GM13977 (cell line): Measurements from ENCODE around the gene SLC7A6.

Source experiments
- DNase-seq: peaks from one replicate; pipeline ENCODE4 v3.0.0; 2012; ENCODE audit warnings: low spot score
- in situ Hi-C: fragments of 300-500 bp; cut with MboI; formaldehyde crosslinking; loops from one replicate; pipeline ENCODE4 v1.12.0; 2022; ENCODE audit warnings: low sequenced_read_pairs, low pct_unique_long_range_greater_than_20kb, mixed read lengths, inconsistent platforms; ENCODE audit not compliant: unreplicated experiment
- TF ChIP-seq, protein P1 (sequence below): IDR thresholded peaks from 2 replicates; pipeline ENCODE4 v1.5.1; 2012; ENCODE audit warnings: mild to moderate bottlenecking, control low read depth; ENCODE audit not compliant: insufficient read depth; ENCODE audit errors: extremely low read depth, missing control alignments

The SLC7A6 gene

DNA sequence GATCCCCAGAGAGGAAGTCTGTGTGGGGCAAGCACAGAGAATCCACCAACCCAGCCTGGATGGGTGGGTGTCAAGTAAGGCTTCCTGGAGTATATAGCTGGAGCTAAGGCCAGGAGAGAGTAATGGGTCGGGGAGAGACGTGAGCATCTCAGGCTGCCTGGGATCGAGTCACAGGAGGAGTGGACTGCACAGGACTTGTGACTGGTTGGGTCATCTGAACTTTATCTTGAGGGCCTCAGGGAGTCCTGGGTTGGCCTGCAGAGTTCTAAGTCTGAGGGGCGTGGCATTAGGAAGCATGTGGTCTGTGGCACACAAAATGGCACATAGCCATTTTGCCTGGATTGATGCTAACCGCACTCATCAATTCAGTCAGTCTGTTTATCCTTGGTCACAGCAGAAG is 17.7 kb upstream of the SLC7A6 start:
- in situ Hi-C loops, result no loop called here
- TF ChIP-seq, protein P1, sequence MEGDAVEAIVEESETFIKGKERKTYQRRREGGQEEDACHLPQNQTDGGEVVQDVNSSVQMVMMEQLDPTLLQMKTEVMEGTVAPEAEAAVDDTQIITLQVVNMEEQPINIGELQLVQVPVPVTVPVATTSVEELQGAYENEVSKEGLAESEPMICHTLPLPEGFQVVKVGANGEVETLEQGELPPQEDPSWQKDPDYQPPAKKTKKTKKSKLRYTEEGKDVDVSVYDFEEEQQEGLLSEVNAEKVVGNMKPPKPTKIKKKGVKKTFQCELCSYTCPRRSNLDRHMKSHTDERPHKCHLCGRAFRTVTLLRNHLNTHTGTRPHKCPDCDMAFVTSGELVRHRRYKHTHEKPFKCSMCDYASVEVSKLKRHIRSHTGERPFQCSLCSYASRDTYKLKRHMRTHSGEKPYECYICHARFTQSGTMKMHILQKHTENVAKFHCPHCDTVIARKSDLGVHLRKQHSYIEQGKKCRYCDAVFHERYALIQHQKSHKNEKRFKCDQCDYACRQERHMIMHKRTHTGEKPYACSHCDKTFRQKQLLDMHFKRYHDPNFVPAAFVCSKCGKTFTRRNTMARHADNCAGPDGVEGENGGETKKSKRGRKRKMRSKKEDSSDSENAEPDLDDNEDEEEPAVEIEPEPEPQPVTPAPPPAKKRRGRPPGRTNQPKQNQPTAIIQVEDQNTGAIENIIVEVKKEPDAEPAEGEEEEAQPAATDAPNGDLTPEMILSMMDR, result no peak

DNA sequence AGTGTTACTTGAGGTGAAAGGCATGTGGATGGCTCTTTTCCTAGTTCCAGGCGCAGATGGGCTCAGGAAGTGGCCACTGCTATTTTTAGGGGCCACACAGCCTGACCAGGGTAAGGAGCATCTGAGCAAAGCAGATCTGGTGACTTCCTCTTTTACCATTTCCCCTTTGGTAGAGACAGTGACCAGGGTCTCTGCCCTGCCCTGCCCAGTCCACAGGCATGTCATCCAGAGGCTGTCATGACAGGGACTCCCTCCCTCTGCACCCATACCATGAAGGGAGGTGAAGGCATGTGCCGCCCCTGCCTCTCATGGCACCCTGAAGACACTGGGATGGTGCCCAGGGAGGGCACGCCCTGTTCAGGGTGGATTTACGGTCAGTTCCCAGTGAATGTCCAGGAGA is 16.9 kb upstream of the SLC7A6 start:
- no peak for DNase-seq
- in situ Hi-C loops, result no loop called here
- TF ChIP-seq, protein P1, result no peak

More for the DNA sequence above, 17.7 kb upstream of the SLC7A6 start:
- no peak for DNase-seq

DNA sequence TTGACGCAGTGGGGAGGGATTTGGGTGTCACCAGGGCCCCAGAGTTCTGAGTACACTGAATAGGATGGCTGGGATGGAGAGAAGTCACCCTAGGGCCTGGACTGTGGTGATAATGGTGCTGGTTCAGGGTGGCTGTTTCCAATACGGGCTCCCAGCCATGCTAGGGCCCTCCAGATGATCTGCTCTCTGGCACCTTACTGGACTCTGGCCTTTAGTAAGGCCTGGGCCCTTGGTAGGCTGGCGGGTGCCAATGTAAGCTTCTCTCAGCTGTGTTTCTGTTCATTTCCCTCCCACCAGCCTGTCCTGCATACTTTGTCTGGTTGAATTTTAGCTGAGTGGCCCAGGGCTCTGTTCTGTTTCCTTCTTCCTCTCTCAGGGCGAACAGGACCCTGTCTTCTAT is 16.4 kb upstream of the SLC7A6 start:
- TF ChIP-seq, protein P1, result no peak
- no peak for DNase-seq
- in situ Hi-C loops, result no loop called here

DNA sequence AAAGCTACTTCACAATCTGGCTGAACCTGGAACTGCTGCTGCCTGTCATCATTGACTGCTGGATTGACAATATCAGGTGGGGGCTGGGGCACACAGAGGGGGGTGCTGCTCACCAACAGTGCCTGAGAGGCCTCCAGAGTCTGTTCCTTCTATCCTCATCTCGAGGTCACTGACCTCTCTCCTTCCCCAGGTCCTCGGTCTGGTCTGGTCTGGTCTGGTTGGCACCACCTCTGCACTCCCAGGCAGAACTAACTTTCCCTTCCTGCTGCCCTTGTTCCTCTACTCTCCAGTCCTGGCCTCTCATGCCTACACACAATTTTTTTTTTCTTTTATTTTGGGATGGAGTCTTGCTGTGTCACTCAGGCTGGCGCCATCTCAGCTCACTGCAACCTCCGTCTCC is 15.0 kb upstream of the SLC7A6 start:
- in situ Hi-C loops, result no loop called here
- TF ChIP-seq, protein P1, result no peak
- no peak for DNase-seq

DNA sequence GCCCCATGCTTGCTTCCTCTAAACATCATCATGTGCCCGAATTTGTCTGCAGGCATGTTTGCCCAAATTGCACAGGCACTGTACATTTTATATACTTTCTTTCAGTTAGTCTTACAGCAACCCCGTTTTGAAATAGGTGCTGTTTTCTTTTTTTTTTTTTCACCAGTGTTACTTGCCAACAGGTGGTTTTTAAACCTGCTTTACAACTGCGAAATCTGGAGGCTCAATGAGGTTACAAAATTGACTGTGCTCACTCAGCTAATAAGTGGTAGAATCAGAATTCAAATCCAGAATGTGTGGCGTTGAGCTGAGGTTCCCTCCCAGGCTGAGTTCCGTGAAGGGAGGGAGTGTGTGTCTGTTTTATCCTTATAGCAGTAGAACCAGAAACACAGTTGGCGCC is 13.4 kb upstream of the SLC7A6 start:
- TF ChIP-seq, protein P1, result no peak
- in situ Hi-C loops, result no loop called here
- no peak for DNase-seq

DNA sequence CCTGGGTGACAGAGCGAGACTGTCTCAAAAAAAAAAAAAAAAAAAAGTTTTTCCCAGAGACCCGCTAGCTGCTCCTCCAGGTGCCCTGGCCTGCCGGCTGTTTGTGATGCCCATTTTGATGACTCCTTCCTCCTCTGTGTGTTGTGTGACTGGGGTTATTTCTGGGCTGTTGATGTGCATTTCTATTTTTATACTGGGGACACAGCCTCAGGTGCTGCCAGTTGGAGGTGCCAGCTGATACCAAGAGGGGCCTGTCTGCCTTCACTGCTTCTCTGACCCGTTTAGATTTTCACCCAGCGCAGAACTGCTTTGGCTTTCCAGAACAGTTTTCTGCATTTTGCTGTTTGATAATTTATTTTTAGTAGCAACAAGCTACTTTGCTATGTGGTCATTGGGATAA is 12.5 kb upstream of the SLC7A6 start:
- no peak for DNase-seq
- TF ChIP-seq, protein P1, result no peak
- in situ Hi-C loops, result no loop called here

DNA sequence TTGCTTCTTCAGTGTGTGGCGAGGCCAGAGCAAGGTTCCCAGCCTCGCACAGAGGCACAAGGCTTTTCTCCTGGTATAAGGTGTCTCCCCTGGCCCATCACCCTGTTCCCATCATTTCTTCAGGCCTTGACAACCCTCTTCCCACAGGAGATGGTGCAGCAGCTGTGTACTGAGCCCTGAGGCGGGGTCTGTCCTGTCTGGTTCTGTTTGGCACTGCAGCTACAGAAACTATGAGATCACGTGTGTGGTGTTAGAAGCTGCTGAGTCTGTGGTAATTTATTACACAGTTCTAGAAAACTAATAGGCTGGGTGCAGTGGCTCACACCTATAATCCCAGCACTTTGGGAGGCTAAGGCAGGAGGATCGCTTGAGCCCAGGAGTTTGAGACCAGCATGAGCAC is 11.9 kb upstream of the SLC7A6 start:
- TF ChIP-seq, protein P1, result no peak
- DNase-seq, result no peak
- in situ Hi-C loops, result no loop called here
